GM23338 (cell line): ENCODE results near the gene APOB. TPM values are rescaled to one million over a fixed set of nuclear protein-coding genes. Genes with fewer than 3 reads are reported as not detected.

Experiments used
- ATAC-seq: fragments of 200-7000 bp; cut with Tn5 transposase; 3 replicates; pipeline ENCODE4 v1.9.1; 2020
- DNase-seq: peaks from one replicate; pipeline ENCODE4 v3.0.0-alpha.2; 2015; ENCODE audit warnings: low spot score
- H2AFZ ChIP-seq: fragments of 200-600 bp; sonication (generic); 2 replicates; pipeline ENCODE4 v1.8.0; 2016; ENCODE audit warnings: antibody characterized with exemption, mild to moderate bottlenecking, moderate library complexity
- H3F3A ChIP-seq: fragments of 200-600 bp; sonication (generic); replicated peaks from 2 replicates; pipeline ENCODE4 v1.8.0; 2017; ENCODE audit warnings: antibody characterized with exemption, mixed run types, low read depth
- H3K27ac ChIP-seq: fragments of 200-600 bp; sonication (generic); 2 replicates; pipeline ENCODE4 v1.6.1; 2016; ENCODE audit warnings: low read depth
- H3K27me3 ChIP-seq: fragments of 200-600 bp; sonication (generic); 2 replicates; pipeline ENCODE4 v1.8.0; 2016; ENCODE audit warnings: mild to moderate bottlenecking, mixed run types, moderate library complexity; ENCODE audit not compliant: insufficient read depth
- H3K36me3 ChIP-seq: fragments of 200-600 bp; sonication (generic); 2 replicates; pipeline ENCODE4 v1.8.0; 2016; ENCODE audit warnings: mild to moderate bottlenecking; ENCODE audit not compliant: insufficient read depth
- H3K4me1 ChIP-seq: fragments of 200-600 bp; sonication (generic); 2 replicates; pipeline ENCODE4 v1.8.0; 2016; ENCODE audit warnings: mild to moderate bottlenecking, moderate library complexity; ENCODE audit not compliant: insufficient read depth
- H3K4me2 ChIP-seq: fragments of 200-600 bp; sonication (generic); 2 replicates; pipeline ENCODE4 v1.7.1; 2017; ENCODE audit warnings: mixed run types
- H3K4me3 ChIP-seq: fragments of 200-600 bp; sonication (generic); 2 replicates; pipeline ENCODE4 v1.6.1; 2016; ENCODE audit warnings: mixed run types
- H3K79me2 ChIP-seq: fragments of 200-600 bp; sonication (generic); replicated peaks from 2 replicates; pipeline ENCODE4 v1.8.0; 2017; ENCODE audit warnings: mild to moderate bottlenecking; ENCODE audit not compliant: insufficient read depth
- H3K9me2 ChIP-seq: fragments of 200-600 bp; sonication (generic); 2 replicates; pipeline ENCODE4 v1.8.0; 2017; ENCODE audit not compliant: insufficient read depth
- H4K20me1 ChIP-seq: fragments of 200-600 bp; sonication (generic); replicated peaks from 2 replicates; pipeline ENCODE4 v1.8.0; 2017; ENCODE audit warnings: mild to moderate bottlenecking; ENCODE audit not compliant: insufficient read depth
- H3K27ac Mint-ChIP-seq: 2 replicates; pipeline ENCODE4 v1.8.0; 2020; ENCODE audit warnings: inconsistent platforms, mild to moderate bottlenecking, moderate library complexity, mixed read lengths
- H3K27me3 Mint-ChIP-seq: 3 replicates; pipeline ENCODE4 v1.8.0; 2022; ENCODE audit warnings: low read depth, mild to moderate bottlenecking, moderate library complexity, mixed read lengths, inconsistent platforms; ENCODE audit not compliant: insufficient read depth, poor library complexity
- H3K36me3 Mint-ChIP-seq: 3 replicates; pipeline ENCODE4 v1.8.0; 2021; ENCODE audit warnings: low read depth, mild to moderate bottlenecking, inconsistent platforms, moderate library complexity, mixed read lengths
- H3K4me1 Mint-ChIP-seq: 3 replicates; pipeline ENCODE4 v1.8.0; 2020; ENCODE audit warnings: mild to moderate bottlenecking, inconsistent platforms, mixed read lengths
- H3K4me3 Mint-ChIP-seq: 3 replicates; pipeline ENCODE4 v1.8.0; 2021; ENCODE audit warnings: moderate library complexity, mild to moderate bottlenecking, inconsistent platforms, mixed read lengths
- H3K9me3 Mint-ChIP-seq: 3 replicates; pipeline ENCODE4 v1.8.0; 2020; ENCODE audit warnings: moderate library complexity, mild to moderate bottlenecking, inconsistent platforms, mixed read lengths
- CTCF ChIP-seq, 2 experiments: fragments of 200-600 bp in 1 of 2; sonication (generic) in 1 of 2; conservative IDR thresholded peaks; 2 replicates each; pipeline versions ENCODE4 v1.5.1 to v1.6.1; 2016 to 2017; ENCODE audit warnings: antibody characterized with exemption in 2 of 2, low read depth in 2 of 2, mild to moderate bottlenecking in 2 of 2, moderate library complexity in 1 of 2
- ETS1 ChIP-seq: IDR thresholded peaks from 2 replicates; pipeline ENCODE4 v1.6.1; 2016; ENCODE audit warnings: antibody characterized with exemption
- EZH2phosphoT487 ChIP-seq: fragments of 200-600 bp; sonication (generic); IDR thresholded peaks from one replicate; pipeline ENCODE4 v1.8.1; 2018; ENCODE audit warnings: antibody characterized with exemption; ENCODE audit not compliant: unreplicated experiment
- POLR2AphosphoS5 ChIP-seq: IDR thresholded peaks from 2 replicates; pipeline ENCODE4 v1.6.1; 2016; ENCODE audit warnings: antibody characterized with exemption, low read depth
- STAT1 ChIP-seq: IDR thresholded peaks from one replicate; pipeline ENCODE4 v1.6.1; 2016; ENCODE audit warnings: antibody characterized with exemption; ENCODE audit not compliant: unreplicated experiment
- ZNF114 ChIP-seq: fragments of 250-450 bp; sonication (Bioruptor Pico); IDR thresholded peaks from 2 replicates; pipeline ENCODE4 v1.5.0; 2020; ENCODE audit warnings: mild to moderate bottlenecking, moderate library complexity
- ZNF462 ChIP-seq: fragments of 250-450 bp; sonication (Bioruptor Pico); IDR thresholded peaks from 2 replicates; pipeline ENCODE4 v1.5.0; 2020; ENCODE audit warnings: mild to moderate bottlenecking, moderate library complexity
- polyA plus RNA-seq: library from polyadenylated mRNA; unstranded; fragments of >200 nt; fragmentation: Nextera tagmentation; extraction: Ambion mirVana; gene quantifications from 2 replicates; pipeline ENCODE4 v1.2.1, GENCODE V29; 2016
- total RNA-seq: library from RNA; depleted of rRNA; stranded (reverse); fragments of >200 nt; shearing (Covaris generic); gene quantifications from 2 replicates; pipeline ENCODE4 v1.2.3, GENCODE V29; 2014

Gene APOB
- total and polyA plus RNA-seq, 2 experiments from 2014 or later: 0.08 to 0.56 TPM

- ATAC-seq: no peak
- Histone ChIP-seq H3K9me2 (0 out of 2 replicates have a peak, but pooled peaks cover 4% of the 10 kb centered on the region), H3K79me2 (no peaks in the 10 kb centered on the region), H3K36me3 (no peaks in the 10 kb centered on the region), H3K4me3 (no peak overlapping the region), H2AFZ (no peak overlapping the region), H3K4me1 (no peaks in the 10 kb centered on the region), H3F3A (no peaks in the 10 kb centered on the region), H3K4me2 (no peak overlapping the region), H4K20me1 (no peaks in the 10 kb centered on the region), H3K27me3 (no peaks in the 10 kb centered on the region), H3K27ac (no peak overlapping the region)
- TF ChIP-seq CTCF (conservative IDR thresholded peaks at IDR 0.05; ENCODE audit: low read depth in 2 of 2) (no peak), POLR2AphosphoS5 (no peak), EZH2phosphoT487 (no peak), ZNF462 (no peak), ETS1 (no peak), ZNF114 (CRISPR knock-in tag) (no peak), STAT1 (no peak)
- Mint-ChIP-seq H3K36me3 (no peaks in the 10 kb centered on the region), H3K4me3 (no peak overlapping the region), H3K4me1 (no peaks in the 10 kb centered on the region), H3K27ac (no peak overlapping the region), H3K9me3 (no peaks in the 10 kb centered on the region; the same call in 2 of the 3 replicates), H3K27me3 (no peaks in the 10 kb centered on the region)
- DNase-seq: no peak
Observed at GRCh38 chr2:20976527-20976926, 67.3 kb downstream of the APOB start.
